GM18520 (cell line): ENCODE results near the gene PPIE.
"Not testable (repeated sequence)": the region's sequence is repeated elsewhere in the genome, so short reads cannot be mapped to it uniquely, and the experiment has no call there.

Experiments
- ATAC-seq: cut with Tn5 transposase; IDR thresholded peaks from one replicate; pipeline ENCODE4 v1.9.1; 2021; ENCODE audit not compliant: unreplicated experiment

Gene PPIE

DNA sequence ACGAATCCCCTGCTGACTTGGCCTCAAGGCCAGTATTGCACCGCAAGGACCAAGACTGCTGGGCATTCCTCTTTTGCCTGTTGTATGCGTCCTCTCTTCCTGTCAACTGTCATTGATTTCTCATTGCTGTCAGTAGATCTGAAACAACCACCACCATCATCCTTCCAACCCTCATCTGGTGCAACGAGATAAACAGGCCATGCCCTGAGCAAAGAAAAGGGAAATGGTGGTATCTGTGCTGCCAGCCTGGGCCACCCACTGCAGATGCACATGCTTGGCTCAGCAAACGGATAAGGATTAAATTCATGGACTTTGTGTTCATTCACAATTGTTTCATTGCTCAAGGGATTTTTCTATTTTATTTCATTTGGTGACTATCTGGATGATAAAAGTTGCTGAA lies 18.8 kb downstream of the PPIE start:
- no peak for ATAC-seq

DNA sequence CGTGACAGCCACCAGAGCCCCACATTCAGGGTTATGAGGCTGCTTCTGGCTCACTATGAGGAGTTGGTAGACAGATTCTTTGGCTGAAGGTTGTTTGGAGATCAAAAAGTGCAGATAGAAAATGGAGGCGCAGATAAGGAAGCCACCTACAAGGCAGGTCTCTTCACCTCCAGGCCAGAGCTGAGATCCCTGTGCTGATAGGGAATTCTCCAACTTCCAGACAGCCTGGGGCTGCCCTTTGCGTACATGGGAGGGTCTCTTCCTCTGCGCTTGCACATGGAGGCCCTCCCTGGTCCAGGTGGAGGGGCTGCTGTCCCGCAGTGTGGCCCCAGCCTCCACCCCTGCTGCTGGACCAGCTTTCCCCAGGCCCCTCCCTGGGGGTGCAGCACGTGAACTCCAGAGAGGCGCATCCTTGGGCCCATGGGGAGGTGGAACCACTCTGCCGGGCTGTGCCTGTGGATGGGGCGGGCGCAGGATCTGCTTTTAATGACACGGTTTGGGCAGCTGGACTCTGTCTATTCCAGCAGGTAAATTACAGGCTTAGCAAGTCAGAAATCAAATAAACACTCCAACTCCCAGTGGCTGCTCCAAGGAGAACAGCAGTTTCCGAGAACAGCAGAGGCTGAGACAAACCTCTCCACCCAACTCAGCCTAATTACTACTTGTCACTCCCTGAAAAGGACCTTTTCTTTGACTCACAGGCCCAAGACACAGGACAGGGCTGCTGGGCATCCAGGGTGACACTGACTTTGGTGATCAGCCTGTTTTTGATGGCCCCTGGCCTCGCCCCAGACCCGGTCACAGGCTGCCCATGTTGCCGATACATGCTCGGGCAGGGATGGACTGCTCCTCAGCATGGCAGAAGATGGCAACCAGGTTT lies 20.1 kb downstream of the PPIE start:
- no peak for ATAC-seq

DNA sequence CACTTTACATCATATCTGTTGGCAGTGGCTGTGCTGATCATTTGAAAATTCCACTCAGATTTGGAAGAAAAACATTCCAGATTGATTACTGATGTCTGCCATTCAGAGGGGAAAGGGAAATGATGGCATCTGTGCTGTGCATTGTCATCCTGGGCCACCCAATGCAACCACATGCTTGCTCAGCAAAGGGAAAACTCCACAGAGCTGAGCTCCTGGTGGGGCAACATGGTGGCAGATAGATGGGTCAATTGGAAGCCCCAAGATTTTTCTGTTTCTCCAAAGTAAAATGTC lies 20.7 kb downstream of the PPIE start:
- ATAC-seq, result no peak

DNA sequence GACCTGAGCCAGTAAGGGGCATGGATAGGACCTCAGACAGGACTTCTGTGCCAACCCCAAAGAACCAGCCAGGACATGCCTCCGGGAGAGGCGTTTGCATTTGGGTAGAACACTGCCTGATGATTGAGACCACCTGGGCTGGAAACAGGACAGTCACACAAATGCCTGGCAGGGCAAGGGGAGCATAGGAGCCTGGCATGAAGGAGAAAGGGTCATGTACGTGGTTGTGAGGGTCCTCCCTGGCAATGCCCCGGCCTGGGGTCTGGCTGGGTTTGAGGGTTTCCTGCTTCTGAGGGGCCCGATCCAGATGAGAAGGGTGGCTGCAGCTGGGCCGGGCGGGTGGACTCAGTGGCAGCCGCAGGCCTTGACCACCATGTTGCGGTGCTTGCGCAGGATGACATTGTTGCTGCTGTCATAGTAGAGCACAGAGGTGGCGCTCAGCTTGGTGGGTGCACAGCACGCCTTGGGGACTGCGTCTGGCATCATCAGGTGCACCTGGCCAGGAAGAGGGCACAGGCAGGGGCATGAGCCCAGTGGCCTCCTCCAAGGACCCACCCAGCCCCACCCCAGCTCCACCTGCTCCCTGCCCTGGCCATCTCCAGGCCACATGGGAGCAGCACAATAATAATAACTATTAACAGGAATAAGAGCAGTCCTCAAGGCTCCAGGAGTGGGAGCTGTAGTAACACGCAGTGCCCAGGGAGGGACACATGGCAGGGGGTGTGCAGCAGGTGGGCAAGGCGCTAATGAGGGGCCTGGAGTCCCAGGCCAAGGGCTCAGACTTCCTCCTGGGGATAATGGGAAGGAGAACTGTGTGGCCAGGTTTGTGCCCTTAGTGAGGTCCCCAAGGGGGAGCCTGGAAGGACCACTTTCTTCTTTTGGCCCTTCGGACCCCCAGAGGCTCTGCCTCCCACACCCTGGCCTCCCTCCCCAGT lies 21.7 kb downstream of the PPIE start:
- ATAC-seq, result no peak

DNA sequence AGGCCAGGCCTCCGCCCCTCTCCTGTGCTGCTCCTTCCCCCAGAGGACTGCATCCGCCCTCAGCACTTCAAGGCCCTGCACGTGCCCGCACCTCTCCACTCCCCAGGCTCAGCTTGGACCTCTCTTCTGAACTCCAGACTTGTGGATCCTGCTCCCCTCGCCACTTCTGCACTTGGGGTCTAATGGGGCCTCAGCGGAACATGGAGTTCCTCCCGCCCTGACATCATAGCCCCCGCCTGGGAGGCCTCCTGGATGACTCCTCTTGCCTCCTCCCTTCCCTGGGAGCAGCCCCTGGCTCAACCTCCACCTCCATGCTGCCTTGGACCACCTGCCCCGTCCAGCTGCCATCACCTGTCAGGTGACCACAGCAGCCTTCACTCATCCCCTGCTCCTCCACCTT lies 22.3 kb downstream of the PPIE start:
- no peak for ATAC-seq

DNA sequence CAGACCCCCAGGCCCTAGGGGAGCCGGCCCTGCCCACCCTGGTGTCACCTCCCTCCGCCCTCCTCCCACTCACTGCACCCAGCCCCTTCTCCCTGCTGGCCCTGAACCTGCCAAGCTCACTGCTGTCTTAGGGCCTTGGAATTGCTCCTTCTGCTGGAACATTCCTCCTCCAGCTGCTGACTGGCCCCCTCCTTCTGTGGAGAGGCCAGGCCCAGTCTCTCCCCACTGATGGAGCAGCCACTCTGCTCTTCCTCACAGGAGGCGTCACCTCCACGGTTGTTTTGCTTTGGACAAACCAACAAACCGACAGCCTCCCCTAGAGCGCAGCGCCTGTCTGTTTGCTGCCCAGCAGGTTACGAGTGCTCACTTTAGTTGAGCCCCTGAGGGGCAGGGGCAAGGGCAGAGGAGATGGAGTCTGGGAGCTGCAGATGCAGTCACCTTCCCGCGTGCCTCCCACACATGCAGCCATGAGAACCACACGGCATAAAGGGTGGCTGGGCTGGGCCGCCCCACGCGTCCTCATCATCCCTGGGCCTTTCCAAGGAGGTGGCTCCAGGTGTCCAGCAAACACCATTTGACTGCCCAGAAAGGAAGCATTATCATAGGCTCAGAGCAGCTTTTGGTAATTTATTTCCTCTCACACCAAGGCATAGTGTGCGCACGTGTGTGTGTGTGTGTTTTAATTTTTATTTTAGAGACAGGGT lies 23.0 kb downstream of the PPIE start:
- no peak for ATAC-seq

DNA sequence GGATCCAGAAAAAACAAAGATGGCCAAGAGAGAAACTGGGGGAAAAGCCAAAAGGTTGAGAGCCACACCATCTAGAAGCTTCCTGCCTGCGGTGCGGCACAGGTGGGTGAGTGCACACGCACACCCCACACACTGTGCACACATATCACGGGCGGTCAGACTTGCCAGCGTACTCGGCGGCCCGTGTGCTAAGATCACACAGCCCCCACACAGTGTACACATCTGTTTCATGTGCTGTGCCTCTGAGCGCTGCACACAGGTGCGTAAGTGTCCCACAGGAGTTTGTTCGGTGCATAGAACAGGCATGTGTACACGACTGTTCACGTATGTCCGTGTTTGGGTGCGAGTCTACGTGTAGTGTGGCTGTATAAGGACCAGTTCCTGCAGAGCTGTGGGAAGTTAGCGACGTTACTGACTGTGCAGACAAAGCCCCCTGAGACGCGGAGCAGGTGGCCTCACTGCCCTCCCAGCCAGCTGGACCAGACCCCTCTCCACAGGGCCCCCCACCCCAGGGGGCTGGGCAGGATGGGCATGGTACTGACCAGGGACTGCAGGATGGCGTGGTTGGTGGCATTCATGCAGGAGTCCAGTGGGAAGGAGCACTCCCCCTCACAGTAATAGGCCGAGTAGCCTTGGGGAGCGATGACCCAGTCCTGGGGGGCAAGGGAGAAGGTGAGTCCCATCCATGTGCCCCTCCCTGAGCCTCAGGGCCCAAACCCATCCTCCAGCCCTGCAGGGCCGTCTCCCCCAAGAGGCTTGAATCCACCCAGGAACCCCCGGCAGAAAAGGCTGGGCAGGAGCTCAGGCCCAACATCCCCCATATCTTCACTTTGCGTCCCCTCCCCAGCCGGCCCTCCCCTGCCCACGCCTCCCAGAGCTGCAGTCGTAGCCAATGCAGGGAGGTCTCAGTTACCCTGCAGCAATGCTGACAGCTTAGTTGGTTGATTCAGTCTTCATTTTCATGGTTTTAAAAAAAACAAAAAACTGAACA lies 24.2 kb downstream of the PPIE start:
- ATAC-seq, result no peak

DNA sequence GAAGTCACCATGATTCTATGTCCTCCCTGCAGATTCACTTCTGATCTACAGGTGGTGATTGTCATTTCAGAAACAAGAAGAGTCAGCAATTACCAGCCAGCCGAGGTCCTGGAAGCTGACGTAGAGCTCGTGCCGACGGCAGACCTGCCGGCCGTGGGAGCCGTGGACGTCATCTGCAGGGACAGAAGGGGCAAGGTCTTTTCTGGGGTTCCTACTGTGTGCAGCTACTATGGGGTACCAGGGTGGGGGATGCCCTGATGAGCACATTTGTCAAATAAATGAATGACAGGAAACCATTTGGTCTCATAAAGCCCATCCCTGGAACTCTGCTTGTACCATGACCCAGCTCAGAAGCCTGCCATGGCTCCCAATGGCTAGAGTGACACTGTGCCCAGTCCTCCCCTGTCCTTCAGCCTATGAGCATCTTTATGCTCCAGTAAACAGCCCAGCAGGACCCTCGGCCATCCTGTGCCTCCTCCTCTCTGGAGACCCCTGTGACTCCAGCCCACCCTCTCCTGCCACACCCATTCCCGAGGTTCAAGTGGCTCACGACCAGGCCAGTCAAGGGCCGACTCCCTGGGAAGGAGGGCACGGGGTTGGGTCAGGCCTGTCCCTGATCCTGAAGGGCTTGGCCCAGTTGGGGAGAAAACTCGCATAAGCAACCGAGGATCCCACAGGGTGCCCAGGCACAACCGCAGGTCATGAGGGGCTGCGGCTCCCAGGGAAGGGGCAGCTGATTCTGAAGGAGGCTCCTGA lies 25.1 kb downstream of the PPIE start:
- not testable (repeated sequence) for ATAC-seq

DNA sequence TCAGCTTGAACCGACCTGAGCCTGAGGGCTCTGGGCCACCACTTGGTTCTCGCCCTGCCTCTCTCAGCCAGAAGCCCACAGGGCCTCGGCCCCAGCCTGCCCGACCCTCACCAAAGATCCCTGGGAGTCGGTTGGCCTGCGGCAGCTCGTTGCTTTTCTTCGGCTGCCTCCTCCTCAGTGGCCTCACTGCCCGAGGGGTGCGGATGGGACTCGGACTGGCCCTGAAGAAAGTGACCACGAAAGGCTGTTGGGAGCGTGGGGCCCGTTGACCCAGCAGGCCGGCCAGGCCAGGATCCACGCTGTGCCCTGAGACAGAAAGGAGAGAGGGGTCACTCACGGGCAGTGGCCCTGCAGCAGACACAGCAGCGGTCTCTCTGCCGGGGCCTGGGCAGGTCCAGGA lies 25.8 kb downstream of the PPIE start:
- ATAC-seq, result not testable (repeated sequence)

DNA sequence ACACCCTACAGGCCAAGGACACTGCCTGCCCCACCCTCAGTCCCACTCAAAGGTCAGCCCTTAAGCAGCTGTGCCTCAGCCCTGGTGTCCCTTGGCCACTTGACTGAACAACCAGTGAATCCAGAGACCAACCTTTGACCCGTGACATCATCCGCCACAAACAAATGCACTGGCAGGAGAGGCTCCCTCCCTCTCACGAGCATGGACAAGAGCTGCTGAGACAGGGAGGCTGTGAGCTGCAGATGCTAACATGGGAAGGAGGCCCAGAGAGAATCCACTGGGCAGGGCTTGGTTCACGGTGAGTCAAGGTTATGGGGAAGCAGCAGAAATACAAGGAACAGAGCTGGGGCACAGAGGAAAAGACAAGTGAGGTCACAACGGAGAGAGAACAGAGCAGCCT lies 27.8 kb downstream of the PPIE start:
- ATAC-seq, result not testable (repeated sequence)

DNA sequence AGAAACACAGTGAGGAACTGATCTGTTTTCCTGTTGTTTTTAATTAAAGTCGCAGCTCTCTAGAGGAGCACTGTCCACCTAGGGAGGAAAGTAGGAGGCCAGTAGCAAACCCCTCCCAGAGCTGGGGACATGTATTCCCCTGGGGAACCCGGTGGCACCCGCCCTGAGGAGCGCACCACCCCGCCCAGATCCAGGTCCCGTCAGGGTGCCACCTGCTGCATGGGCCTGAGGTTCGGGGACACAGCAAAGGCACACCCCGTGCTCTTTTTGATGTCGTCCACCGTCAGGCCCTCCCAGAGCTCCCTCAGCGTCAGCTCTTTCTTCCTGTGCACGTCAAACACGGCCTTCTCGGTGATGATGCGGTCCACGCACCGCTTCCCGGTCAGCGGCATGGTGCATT lies 30.8 kb downstream of the PPIE start:
- ATAC-seq, result not testable (repeated sequence)

DNA sequence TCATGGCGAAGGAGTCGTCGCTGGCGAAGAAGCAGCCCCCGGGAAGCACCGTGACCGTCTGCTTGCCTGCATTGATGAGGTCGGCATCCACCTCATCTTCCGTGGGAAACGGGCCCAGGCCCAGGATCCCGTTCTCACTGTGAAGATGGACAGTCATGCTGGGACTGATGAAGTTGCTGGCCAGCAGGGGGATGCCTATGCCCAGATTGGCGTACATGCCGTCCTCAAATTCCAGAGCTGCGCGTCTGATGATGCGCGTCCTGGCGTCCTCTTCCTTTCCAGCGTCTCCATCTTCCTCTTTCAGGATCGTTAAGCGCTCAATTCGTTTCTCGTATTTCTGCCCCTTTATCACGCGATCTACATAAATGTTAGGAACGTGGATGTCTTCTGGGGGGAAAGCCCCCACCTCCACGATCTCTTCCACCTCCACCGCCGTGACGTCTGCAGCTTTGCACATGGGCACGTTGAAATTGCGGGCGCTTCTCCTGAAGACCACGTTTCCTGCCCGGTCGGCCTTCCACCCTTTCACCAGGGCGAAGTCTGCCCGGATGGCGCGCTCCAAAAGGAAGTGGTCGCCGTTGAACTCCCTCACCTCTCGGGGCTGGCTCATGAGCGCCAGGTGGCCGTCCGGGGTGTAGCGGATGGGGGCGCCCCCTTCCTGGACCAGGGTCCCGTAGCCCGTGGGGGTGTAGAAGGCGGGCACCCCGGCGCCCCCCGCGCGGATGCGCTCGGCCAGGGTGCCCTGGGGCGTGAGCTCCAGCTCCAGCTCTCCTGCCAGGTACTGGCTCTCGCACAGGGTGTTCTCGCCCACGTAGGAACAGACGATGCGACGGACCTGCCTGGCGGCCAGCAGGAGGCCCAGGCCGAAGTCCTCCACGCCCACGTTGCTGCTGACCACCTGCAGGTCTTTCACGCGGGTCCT lies 31.7 kb downstream of the PPIE start:
- ATAC-seq, result not testable (repeated sequence)

DNA sequence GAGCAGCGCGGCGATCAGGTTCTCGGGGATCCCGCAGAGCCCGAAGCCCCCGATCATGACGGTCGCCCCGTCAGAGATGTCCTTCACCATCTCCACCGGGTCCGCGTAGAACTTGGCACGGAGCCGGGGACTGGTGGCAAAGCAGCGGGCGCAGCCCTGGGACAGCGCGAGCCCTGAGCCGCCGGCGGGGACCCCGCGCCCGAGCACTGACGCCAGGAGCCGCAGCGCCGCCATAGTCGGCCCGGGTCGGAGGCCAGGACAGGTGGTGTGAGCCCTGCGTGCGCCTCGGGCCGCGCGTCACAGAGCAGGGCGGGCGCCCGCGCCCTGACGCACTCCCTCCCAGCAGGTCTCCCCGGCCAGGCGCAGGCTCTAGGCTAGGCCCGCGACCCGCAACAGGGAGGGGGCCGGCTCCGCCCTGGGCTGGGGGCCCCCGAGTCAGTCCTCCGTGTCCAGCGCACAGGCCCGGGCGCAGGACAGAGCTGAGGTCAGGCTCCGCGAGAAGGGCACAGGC lies 32.4 kb downstream of the PPIE start, which contains the start of gene OXCT2:
OXCT2 (minus strand) TSS at position 327 of the 511 bp plus-strand sequence; CDS start at position 234, 93 bp downstream.
- ATAC-seq, result not testable (repeated sequence)

DNA sequence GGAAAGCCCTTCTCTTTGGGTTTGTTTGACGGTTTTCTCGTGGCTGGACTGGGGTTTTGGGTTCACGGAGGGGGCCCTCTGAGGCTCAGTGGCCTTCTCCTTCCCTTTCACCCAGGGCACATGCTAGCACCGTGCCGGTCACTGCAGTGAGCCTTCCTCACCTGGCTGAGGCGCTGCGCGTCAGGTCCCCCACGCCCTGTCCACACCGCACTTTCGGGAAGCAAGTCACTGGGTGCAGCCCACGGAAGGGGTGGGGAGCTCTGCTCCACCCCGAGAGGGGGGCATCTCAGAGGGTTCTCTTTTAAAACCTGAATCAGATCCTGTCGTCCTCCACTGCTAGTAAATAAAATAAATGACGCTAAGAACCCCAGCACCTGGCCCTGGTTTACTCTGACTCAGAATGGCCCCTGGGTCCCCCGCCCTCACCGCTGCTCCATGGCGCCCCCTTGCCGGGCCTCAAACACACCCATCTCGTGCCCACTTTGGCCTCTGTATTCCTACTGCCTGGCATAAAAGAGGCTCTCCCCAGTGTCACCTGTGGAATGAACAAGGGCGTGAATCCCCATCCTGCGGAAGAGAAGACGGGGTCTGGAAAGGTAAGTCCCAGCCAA lies 34.8 kb downstream of the PPIE start:
- not testable (repeated sequence) for ATAC-seq

DNA sequence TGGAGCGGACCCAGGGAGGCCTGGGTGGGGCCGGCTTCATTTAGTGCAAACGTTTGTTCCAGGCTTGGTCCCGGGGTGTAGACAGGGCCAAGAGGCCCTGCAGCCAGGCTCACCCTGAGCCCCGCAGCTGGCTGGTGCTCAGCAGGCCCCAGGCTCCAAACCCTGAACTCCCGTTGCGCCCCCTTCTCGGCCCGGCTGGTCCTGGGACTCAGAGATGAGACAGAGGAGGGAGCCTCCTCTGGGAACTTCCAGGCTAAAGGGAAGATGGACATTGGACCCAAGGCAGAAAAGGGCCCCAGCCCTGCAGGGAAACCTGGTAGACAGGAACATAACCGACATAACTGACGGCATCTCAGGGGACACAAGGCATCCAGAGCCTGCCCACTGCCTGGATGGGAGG lies 36.5 kb downstream of the PPIE start:
- ATAC-seq, result not testable (repeated sequence)

DNA sequence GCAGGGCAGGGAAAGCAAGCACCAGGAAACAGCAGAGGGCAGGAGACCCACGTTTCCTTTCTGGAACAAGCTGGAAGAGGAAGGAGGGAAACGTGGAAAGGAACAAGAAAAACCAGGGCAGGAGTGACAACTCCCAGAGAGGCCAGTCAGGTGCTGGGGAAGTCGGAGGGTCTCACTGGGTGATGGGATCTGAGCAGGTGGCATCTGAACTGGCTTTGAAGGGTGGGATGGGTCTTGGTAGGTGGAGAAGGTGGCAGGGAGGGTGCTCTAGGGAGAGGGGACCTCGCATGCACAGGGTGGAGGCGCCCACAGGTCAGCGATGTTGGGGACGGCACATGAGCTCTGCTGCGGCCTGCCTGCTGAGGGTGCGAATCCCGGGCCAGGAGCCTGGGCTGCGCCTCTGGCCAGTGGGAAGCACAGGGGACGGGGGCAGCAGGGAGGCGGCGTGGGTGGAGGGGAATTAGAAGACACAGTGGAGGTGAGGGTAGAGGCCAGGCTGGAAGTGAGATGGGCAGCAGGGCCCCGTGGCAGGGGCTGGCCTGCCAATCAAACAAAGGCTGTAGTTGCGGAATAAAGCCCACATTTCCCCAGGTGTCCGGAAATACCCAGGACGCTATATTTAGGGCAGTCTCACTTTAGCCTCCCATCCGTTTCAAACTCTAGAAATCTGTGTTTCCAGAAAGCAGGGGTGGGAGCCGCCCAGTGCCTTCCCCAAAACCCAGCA lies 37.2 kb downstream of the PPIE start:
- not testable (repeated sequence) for ATAC-seq

DNA sequence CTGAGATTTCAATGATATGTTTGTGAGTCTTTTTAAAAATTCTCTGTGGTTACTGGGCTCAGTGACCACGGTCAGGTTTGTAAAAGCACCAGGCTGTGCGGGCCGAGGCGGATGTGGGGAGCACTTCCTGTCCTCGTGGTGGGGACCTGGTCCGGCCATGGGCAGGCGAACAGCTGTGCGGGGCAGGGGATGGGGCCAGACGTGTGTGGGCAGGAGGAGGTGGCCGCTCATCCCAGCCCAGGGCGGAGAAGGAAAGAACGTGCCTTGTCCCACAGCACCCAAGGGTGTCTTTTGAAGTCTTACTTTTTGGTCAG lies 37.7 kb downstream of the PPIE start:
- ATAC-seq, result no peak
